ENCODE results near the gene BANP.

DNA sequence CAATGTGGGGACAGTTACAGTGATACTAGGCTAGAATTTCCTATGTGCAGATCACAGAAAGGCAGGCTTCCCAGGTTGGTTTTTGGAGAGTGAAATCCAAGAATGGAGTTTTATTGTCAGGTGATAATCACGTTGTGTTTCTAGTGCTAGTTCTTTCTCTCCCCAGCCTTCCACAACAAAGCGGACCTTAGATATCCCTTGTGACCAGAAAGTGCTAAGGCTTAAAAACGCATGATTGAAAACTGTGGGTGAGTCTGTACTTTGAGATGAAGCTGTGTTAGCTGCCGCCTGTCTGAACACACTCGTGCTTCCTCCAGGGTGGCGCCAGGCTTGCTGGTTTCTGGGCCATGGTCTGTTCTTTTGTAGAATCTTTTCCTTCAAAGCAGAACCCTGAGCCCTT, 52.1 kb downstream of the BANP start:
- TF ChIP-seq, protein P1, sequence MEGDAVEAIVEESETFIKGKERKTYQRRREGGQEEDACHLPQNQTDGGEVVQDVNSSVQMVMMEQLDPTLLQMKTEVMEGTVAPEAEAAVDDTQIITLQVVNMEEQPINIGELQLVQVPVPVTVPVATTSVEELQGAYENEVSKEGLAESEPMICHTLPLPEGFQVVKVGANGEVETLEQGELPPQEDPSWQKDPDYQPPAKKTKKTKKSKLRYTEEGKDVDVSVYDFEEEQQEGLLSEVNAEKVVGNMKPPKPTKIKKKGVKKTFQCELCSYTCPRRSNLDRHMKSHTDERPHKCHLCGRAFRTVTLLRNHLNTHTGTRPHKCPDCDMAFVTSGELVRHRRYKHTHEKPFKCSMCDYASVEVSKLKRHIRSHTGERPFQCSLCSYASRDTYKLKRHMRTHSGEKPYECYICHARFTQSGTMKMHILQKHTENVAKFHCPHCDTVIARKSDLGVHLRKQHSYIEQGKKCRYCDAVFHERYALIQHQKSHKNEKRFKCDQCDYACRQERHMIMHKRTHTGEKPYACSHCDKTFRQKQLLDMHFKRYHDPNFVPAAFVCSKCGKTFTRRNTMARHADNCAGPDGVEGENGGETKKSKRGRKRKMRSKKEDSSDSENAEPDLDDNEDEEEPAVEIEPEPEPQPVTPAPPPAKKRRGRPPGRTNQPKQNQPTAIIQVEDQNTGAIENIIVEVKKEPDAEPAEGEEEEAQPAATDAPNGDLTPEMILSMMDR (IDR thresholded peaks at IDR 0.05; ENCODE audit: low read length): no peak
- no peak for TF ChIP-seq EZH2 (IDR thresholded peaks at IDR 0.05; ENCODE audit: borderline replicate concordance, low read length)

Measured in OCI-LY1 (cell line).